GM12875 (cell line): ENCODE measurements around the gene ZNF195.

ENCODE experiments used
- H3K4me3 ChIP-seq: one replicate; pipeline ENCODE4 v1.5.1; 2011; ENCODE audit warnings: low read depth, low read length, control low read depth
- CTCF ChIP-seq: IDR thresholded peaks from 2 replicates; pipeline ENCODE4 v1.5.1; 2011; ENCODE audit warnings: low read depth, mild to moderate bottlenecking, control low read depth, inconsistent platforms, low read length, moderate library complexity, borderline replicate concordance; ENCODE audit not compliant: insufficient read depth

ZNF195 gene

GRCh38 chr11:3346587-3346986 lies 32.4 kb downstream of the ZNF195 start:
- TF ChIP-seq CTCF: no peak
- H3K4me3 ChIP-seq: no peak overlapping the region

- TF ChIP-seq CTCF: no peak
- no peak overlapping the region for H3K4me3 ChIP-seq
Observed at GRCh38 chr11:3345736-3346135, 33.2 kb downstream of the ZNF195 start.

- no peak for TF ChIP-seq CTCF
- no peak overlapping the region for H3K4me3 ChIP-seq
Observed at GRCh38 chr11:3344327-3345174, 34.4 kb downstream of the ZNF195 start.

GRCh38 chr11:3342709-3343108 lies 36.2 kb downstream of the ZNF195 start:
- no peak overlapping the region for H3K4me3 ChIP-seq
- TF ChIP-seq CTCF: no peak

GRCh38 chr11:3341298-3341697 lies 37.6 kb downstream of the ZNF195 start:
- no peak overlapping the region for H3K4me3 ChIP-seq
- TF ChIP-seq CTCF: peak; percentile 70

- no peak overlapping the region for H3K4me3 ChIP-seq
- no peak for TF ChIP-seq CTCF
Observed at GRCh38 chr11:3340025-3340424, 38.9 kb downstream of the ZNF195 start.

- no peak for TF ChIP-seq CTCF
- H3K4me3 ChIP-seq: no peak overlapping the region
Observed at GRCh38 chr11:3339340-3339624, 39.7 kb downstream of the ZNF195 start.
